NOMO-1 (cell line): ENCODE data around the gene PPM1H.
"Not testable (repeated sequence)": the region's sequence is repeated elsewhere in the genome, so short reads cannot be mapped to it uniquely, and the experiment has no call there.

Source experiments
- DNase-seq, 2 experiments: peaks; one replicate each; lab custom pipeline; 2025; ENCODE audit not compliant: unreplicated experiment in 2 of 2; lab: John Stamatoyannopoulos, UW

PPM1H gene

DNA sequence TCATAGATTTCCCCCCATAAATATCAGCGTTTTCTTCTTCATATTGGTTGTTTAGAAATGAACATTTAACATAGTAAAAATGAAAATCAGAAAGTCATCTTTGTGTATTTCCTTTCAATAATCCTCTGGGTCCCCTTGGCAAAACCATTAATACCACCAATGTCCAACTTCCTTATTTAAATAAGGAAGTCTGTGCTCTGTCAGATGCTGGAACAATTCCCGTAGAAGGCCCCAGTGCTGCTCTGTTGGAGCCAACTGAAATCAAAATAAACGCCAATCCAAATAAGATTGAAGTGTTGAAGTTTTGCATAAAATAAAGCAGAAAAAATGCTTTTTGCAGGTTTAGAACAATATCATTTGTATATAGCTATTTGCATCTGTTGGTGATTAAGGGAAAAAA lies 93.1 kb downstream of the PPM1H start:
- DNase-seq = peak; percentile 32 to 69

DNA sequence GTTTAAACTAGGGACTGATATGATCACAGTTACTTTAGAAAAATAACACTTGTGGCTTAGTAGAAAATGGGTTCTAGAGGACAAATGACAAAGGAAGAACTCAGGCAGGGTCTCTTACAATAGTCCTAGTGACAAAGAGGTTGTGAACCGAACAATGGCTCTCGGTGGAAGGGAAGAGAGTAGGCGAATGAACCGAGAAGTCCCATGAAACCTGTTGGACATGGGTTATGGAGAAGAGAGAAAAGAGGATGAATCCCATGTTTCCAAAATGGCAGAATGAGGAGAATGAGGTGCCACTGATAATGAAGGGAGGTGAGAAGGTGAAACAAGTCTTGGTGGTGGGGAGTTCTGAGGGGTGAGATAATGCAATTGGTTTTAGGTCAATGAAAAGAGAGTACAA lies 94.1 kb downstream of the PPM1H start:
- no peak for DNase-seq

- peak in 1 of 2 experiments; percentile 15 for DNase-seq
Observed at GRCh38 chr12:62839869-62840660, 94.9 kb downstream of the PPM1H start.

- DNase-seq = no peak
Observed at GRCh38 chr12:62834971-62835547, 99.9 kb downstream of the PPM1H start.

- DNase-seq = no peak
Observed at GRCh38 chr12:62834406-62834805, 100.5 kb downstream of the PPM1H start.

GRCh38 chr12:62833634-62834033 lies 101.3 kb downstream of the PPM1H start:
- no peak for DNase-seq

GRCh38 chr12:62832558-62832957 lies 102.4 kb downstream of the PPM1H start:
- DNase-seq = no peak

GRCh38 chr12:62832027-62832426 lies 102.9 kb downstream of the PPM1H start:
- DNase-seq = no peak

DNA sequence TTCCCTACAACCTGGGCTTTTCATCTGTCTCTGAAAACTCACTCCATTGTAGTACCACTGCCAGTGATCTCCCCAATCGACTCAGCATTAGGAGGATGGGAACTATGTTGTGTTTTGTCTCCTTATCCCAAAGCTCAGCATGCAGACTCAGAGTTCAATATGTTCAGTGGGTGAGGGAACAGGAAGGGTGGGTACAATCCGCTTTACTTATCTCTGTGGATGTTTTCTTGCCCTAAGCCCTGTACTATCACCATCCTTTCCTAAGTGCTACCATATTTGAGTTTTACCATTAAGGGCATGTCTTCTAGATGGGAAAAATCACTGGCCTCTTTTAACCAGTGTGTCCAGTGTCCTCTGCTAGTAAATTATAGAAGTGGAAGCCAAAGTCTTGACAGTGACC lies 107.1 kb downstream of the PPM1H start:
- no peak for DNase-seq

GRCh38 chr12:62827042-62827441 lies 107.9 kb downstream of the PPM1H start:
- no peak for DNase-seq

GRCh38 chr12:62817556-62818271 lies 117.2 kb downstream of the PPM1H start:
- no peak for DNase-seq

DNA sequence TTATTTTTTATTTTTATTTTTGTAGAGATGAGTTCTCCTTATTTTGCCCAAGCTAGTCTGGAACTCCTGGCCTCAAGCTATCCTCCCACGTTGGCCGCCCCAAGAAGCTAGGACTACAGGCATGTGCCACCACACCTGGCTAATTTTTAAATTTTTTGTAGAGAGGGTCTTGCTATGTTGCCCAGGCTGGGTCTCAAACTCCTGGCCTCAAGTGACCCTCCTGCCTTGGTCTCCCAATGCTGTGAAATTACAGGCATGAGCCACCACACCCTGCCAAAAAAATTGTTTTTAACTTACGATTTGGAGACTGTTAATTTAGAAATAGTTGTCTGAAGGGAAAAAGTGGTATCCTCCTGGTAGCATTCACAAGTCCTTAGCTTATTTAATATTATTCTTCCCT lies 120.7 kb downstream of the PPM1H start:
- DNase-seq = no peak

GRCh38 chr12:62813031-62813829 lies 121.7 kb downstream of the PPM1H start:
- peak in 1 of 2 experiments; percentile 53 for DNase-seq

GRCh38 chr12:62811481-62811880 lies 123.5 kb downstream of the PPM1H start:
- not testable (repeated sequence) for DNase-seq

- no peak for DNase-seq
Observed at GRCh38 chr12:62808166-62808879, 126.6 kb downstream of the PPM1H start.

DNA sequence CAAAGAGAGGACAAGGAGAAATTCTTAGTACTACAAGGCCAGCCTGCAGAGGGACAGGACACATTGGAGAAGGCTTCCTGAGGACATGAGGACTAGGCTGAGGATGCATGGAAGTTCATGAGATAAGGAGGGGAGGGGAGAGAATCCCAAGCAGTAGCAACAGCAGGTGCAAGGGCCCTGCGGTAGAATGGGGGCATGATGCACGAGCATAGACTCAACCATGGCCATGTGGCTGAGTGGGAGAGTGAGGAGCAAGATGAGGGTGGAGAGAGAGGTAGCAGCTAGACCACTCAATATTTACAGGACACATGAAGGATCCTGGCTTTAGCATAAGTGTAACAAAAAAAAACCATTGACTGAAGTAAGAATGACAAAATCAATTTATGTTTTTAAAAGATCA lies 128.1 kb downstream of the PPM1H start:
- DNase-seq = no peak

DNA sequence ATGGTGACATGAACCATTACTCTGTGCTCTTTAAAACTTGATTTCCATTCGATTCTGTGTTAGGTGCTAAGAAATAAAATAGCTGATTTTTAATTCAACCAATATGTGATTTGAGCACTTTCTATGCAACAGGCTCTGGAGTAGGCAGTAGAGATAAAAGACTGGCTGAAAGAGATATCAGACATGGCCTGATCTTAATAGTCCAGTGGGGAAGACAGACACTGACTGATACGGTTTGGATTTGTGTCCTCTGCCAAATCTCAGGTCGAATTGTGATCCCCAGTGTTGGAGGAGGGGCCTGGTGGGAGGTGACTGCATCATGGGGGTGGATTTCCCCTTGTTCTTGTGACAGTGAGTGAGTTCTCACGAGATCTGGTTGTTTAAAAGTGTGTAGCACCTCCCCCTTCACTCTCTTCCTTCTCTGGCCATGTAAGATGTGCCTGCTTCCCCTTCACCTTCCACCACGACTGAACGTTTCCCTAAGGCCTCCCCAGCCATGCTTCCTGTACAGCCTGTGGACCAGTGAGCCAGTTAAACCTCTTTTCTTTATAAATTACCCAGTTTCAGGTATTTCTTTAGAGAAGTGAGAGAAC lies 128.6 kb downstream of the PPM1H start:
- DNase-seq = no peak

- no peak for DNase-seq
Observed at GRCh38 chr12:62805517-62805916, 129.4 kb downstream of the PPM1H start.

- no peak for DNase-seq
Observed at GRCh38 chr12:62803756-62804155, 131.2 kb downstream of the PPM1H start.

- DNase-seq = no peak
Observed at GRCh38 chr12:62802984-62803383, 132.0 kb downstream of the PPM1H start.
